HepG2 (cell line): Measurements from ENCODE around the gene CASKIN2. TPM values are rescaled to one million over a fixed set of nuclear protein-coding genes. Genes with fewer than 3 reads are reported as not detected.

Experiments used
- ARNTL ChIP-seq: sonication (generic); formaldehyde crosslinking; IDR thresholded peaks from 2 replicates; pipeline ENCODE4 v1.4.0; 2020; ENCODE audit warnings: mild to moderate bottlenecking, missing genetic modification reagents
- DPF2 ChIP-seq: sonication (generic); formaldehyde crosslinking; IDR thresholded peaks from 2 replicates; pipeline ENCODE4 v1.4.0; 2020; ENCODE audit warnings: mild to moderate bottlenecking, low read depth, missing genetic modification reagents, borderline replicate concordance
- GABPB1 ChIP-seq: IDR thresholded peaks from 2 replicates; pipeline ENCODE4 v1.6.1; 2016; ENCODE audit warnings: mild to moderate bottlenecking, missing genetic modification reagents, moderate library complexity, missing compliant biosample characterization
- HDAC2 ChIP-seq: sonication (generic); formaldehyde crosslinking; IDR thresholded peaks from 2 replicates; pipeline ENCODE4 v1.4.0; 2020; ENCODE audit warnings: missing genetic modification reagents
- KMT2B ChIP-seq: IDR thresholded peaks from 2 replicates; pipeline ENCODE4 v1.6.1; 2016; ENCODE audit warnings: missing genetic modification reagents, missing compliant biosample characterization
- MIXL1 ChIP-seq: IDR thresholded peaks from 2 replicates; pipeline ENCODE4 v1.6.1; 2016
- NCOA1 ChIP-seq: sonication (generic); formaldehyde crosslinking; IDR thresholded peaks from 2 replicates; pipeline ENCODE4 v1.9.0; 2021; ENCODE audit warnings: missing genetic modification reagents
- NCOA5 ChIP-seq: sonication (generic); formaldehyde crosslinking; IDR thresholded peaks from 2 replicates; pipeline ENCODE4 v1.4.0; 2020; ENCODE audit warnings: missing genetic modification reagents
- RBM22 ChIP-seq: fragments of 200-400 bp; formaldehyde crosslinking; optimal IDR thresholded peaks from 2 replicates; pipeline ENCODE3; 2017; ENCODE audit warnings: mild to moderate bottlenecking, low read length, moderate library complexity
- SAP130 ChIP-seq: IDR thresholded peaks from 2 replicates; pipeline ENCODE4 v1.6.1; 2016; ENCODE audit warnings: low read depth
- TBL1XR1 ChIP-seq: fragments of 150-350 bp; IDR thresholded peaks from 2 replicates; pipeline ENCODE4 v1.6.1; 2014; ENCODE audit warnings: borderline replicate concordance, low read length; ENCODE audit not compliant: partially characterized antibody
- YEATS2 ChIP-seq: sonication (generic); formaldehyde crosslinking; IDR thresholded peaks from 2 replicates; pipeline ENCODE4 v1.4.0; 2020; ENCODE audit warnings: missing genetic modification reagents, borderline replicate concordance
- ZFP90 ChIP-seq: sonication (generic); formaldehyde crosslinking; IDR thresholded peaks from 2 replicates; pipeline ENCODE4 v1.8.0; 2022; ENCODE audit warnings: missing genetic modification reagents, mild to moderate bottlenecking, inconsistent platforms, borderline replicate concordance
- ZKSCAN1 ChIP-seq: fragments of 150-350 bp; IDR thresholded peaks from 2 replicates; pipeline ENCODE4 v1.6.1; 2014; ENCODE audit warnings: low read length
- ZNF224 ChIP-seq: sonication (generic); formaldehyde crosslinking; IDR thresholded peaks from 2 replicates; pipeline ENCODE4 v1.5.0; 2020; ENCODE audit warnings: mild to moderate bottlenecking, missing genetic modification reagents
- ZNF253 ChIP-seq: sonication (generic); formaldehyde crosslinking; IDR thresholded peaks from 2 replicates; pipeline ENCODE4 v1.8.0; 2022; ENCODE audit warnings: mild to moderate bottlenecking, missing genetic modification reagents, borderline replicate concordance
- ZNF333 ChIP-seq: sonication (generic); formaldehyde crosslinking; IDR thresholded peaks from 2 replicates; pipeline ENCODE4 v1.4.0; 2020; ENCODE audit warnings: mild to moderate bottlenecking, missing genetic modification reagents, borderline replicate concordance
- ZNF564 ChIP-seq: sonication (generic); formaldehyde crosslinking; IDR thresholded peaks from 2 replicates; pipeline ENCODE4 v1.8.1; 2023; ENCODE audit warnings: mild to moderate bottlenecking, missing genetic modification reagents
- ZNF644 ChIP-seq: IDR thresholded peaks from 2 replicates; pipeline ENCODE4 v1.6.1; 2016; ENCODE audit warnings: low read depth
- ZNF652 ChIP-seq: IDR thresholded peaks from 2 replicates; pipeline ENCODE4 v1.6.1; 2016; ENCODE audit warnings: low read depth, borderline replicate concordance
- ZNF7 ChIP-seq: IDR thresholded peaks from 2 replicates; pipeline ENCODE4 v1.6.1; 2016; ENCODE audit warnings: missing biosample characterization, missing genetic modification reagents
- ZNF761 ChIP-seq: sonication (generic); formaldehyde crosslinking; conservative IDR thresholded peaks from 2 replicates; pipeline ENCODE4 v1.4.0; 2020; ENCODE audit warnings: mild to moderate bottlenecking, missing genetic modification reagents
- ZNF788 ChIP-seq: sonication (generic); formaldehyde crosslinking; IDR thresholded peaks from 2 replicates; pipeline ENCODE4 v1.5.0; 2020; ENCODE audit warnings: mild to moderate bottlenecking, missing genetic modification reagents, borderline replicate concordance
- ZZZ3 ChIP-seq: sonication (generic); formaldehyde crosslinking; IDR thresholded peaks from 2 replicates; pipeline ENCODE4 v1.4.0; 2020; ENCODE audit warnings: missing genetic modification reagents, mild to moderate bottlenecking, borderline replicate concordance
- polyA plus RNA-seq, 8 experiments: library from polyadenylated mRNA; depleted of rRNA in 3 of 8; stranded (reverse) in 7 of 8; unstranded in 1 of 8; fragments of >200 nt; fragmentation: Illumina TruSeq in 4 of 8; extraction: Trizol in 4 of 8; gene quantifications; 2 replicates each; pipeline versions ENCODE4 v1.2.1 to v1.2.3, GENCODE V29; 2011 to 2016; ENCODE audit warnings: low read depth in 4 of 8, missing spikeins in 1 of 8, mixed read lengths in 1 of 8; ENCODE audit not compliant: insufficient read depth in 1 of 8
- total RNA-seq, 5 experiments: library from RNA; depleted of rRNA; stranded (reverse); fragments of >200 nt; fragmentation: Illumina TruSeq; extraction: Trizol; gene quantifications; 2 replicates each; pipeline ENCODE4 v1.2.3, GENCODE V29; 2016; ENCODE audit warnings: low read depth in 1 of 5
- TF ChIP-seq, protein P1 (sequence below): fragments of 450-650 bp; IDR thresholded peaks from 2 replicates; pipeline ENCODE4 v1.6.1; 2016
- TF ChIP-seq, protein P2 (sequence below): sonication (generic); formaldehyde crosslinking; IDR thresholded peaks from 2 replicates; pipeline ENCODE4 v1.5.1; 2020; ENCODE audit warnings: missing genetic modification reagents, mild to moderate bottlenecking, borderline replicate concordance
- TF ChIP-seq, protein P3 (sequence below): sonication (generic); formaldehyde crosslinking; IDR thresholded peaks from 2 replicates; pipeline ENCODE4 v1.4.0; 2020; ENCODE audit warnings: mild to moderate bottlenecking, missing genetic modification reagents

The CASKIN2 gene
- total and polyA plus RNA-seq, 2 of the 13 experiments (the other 11 are each of a cell fraction or from before 2014, with no cell fraction given) = 5.2 to 7.8 TPM

DNA sequence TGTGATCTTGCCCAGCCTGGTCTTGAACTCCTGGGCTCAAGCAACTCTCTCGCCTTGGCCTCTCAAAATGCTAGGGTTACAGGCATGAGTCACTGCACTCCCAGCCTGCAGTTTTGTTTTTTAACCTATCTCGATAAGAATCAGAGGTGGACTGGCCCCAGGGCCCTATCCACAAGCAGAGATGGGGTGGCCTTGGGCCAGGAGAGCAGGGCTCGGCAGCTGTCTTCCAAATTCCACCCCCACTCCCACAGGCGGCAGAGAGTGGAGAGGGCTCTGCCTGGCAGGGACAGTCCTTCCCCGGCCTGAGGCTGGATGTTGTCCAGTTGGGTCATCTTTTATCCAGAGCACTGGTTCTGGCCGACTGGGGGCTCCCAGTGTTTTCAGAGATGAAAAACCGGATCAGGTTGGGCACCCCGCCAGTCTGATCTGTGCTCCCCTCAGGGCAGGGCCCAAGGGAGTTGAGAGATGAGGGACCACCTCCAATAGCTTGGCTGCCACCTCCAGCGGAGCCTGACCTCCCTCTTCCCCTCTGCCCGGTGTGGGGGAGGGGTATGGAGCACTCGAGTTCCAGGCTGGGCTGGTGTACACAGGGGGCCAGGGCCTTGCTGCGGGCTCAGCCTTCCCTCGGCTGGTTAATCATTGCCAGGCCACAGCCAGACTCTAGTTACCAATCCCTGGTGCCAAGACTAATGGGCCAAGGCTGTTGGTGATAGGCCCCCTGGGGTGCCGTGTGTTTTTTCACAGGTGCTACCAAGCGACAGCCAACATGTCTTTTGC lies 41.9 kb upstream of the CASKIN2 start (continued):
- TF ChIP-seq, protein P1, sequence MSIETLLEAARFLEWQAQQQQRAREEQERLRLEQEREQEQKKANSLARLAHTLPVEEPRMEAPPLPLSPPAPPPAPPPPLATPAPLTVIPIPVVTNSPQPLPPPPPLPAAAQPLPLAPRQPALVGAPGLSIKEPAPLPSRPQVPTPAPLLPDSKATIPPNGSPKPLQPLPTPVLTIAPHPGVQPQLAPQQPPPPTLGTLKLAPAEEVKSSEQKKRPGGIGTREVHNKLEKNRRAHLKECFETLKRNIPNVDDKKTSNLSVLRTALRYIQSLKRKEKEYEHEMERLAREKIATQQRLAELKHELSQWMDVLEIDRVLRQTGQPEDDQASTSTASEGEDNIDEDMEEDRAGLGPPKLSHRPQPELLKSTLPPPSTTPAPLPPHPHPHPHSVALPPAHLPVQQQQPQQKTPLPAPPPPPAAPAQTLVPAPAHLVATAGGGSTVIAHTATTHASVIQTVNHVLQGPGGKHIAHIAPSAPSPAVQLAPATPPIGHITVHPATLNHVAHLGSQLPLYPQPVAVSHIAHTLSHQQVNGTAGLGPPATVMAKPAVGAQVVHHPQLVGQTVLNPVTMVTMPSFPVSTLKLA = 0 out of 2 replicates have a peak, but pooled peaks have one; percentile 25
- no peak for TF ChIP-seq ZNF7 (CRISPR knock-in tag)
- peak; percentile 97 for TF ChIP-seq ZNF761 (CRISPR knock-in tag)
- TF ChIP-seq, protein P2, sequence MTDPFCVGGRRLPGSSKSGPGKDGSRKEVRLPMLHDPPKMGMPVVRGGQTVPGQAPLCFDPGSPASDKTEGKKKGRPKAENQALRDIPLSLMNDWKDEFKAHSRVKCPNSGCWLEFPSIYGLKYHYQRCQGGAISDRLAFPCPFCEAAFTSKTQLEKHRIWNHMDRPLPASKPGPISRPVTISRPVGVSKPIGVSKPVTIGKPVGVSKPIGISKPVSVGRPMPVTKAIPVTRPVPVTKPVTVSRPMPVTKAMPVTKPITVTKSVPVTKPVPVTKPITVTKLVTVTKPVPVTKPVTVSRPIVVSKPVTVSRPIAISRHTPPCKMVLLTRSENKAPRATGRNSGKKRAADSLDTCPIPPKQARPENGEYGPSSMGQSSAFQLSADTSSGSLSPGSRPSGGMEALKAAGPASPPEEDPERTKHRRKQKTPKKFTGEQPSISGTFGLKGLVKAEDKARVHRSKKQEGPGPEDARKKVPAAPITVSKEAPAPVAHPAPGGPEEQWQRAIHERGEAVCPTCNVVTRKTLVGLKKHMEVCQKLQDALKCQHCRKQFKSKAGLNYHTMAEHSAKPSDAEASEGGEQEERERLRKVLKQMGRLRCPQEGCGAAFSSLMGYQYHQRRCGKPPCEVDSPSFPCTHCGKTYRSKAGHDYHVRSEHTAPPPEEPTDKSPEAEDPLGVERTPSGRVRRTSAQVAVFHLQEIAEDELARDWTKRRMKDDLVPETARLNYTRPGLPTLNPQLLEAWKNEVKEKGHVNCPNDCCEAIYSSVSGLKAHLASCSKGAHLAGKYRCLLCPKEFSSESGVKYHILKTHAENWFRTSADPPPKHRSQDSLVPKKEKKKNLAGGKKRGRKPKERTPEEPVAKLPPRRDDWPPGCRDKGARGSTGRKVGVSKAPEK (CRISPR knock-in tag) = no peak; the same call in 1 of the 2 replicates
- TF ChIP-seq ZNF564 (CRISPR knock-in tag) = peak; percentile 87; the same call in 1 of the 2 replicates
- peak; percentile 66; the same call in 1 of the 2 replicates for TF ChIP-seq ZFP90
- no peak for TF ChIP-seq ZKSCAN1
- peak; percentile 30; the same call in 1 of the 2 replicates for TF ChIP-seq ZZZ3 (CRISPR knock-in tag)
- TF ChIP-seq, protein P3, sequence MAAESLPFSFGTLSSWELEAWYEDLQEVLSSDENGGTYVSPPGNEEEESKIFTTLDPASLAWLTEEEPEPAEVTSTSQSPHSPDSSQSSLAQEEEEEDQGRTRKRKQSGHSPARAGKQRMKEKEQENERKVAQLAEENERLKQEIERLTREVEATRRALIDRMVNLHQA (CRISPR knock-in tag) = no peak
- TF ChIP-seq NCOA1 (CRISPR knock-in tag) = 0 out of 2 replicates have a peak, but pooled peaks have one; percentile 7
- TF ChIP-seq ZNF652 (CRISPR knock-in tag) = peak; percentile 18; the same call in 1 of the 2 replicates
- TF ChIP-seq ZNF788 (CRISPR knock-in tag) = peak; percentile 97; the same call in 1 of the 2 replicates
- TF ChIP-seq DPF2 (CRISPR knock-in tag) = peak; percentile 94
- peak; percentile 54; the same call in 1 of the 2 replicates for TF ChIP-seq KMT2B (CRISPR knock-in tag)
- no peak for TF ChIP-seq NCOA5 (CRISPR knock-in tag)
- TF ChIP-seq HDAC2 (CRISPR knock-in tag) = peak; percentile 92; the same call in 1 of the 2 replicates
- peak; percentile 63; the same call in 1 of the 2 replicates for TF ChIP-seq YEATS2 (CRISPR knock-in tag)
- TF ChIP-seq ZNF644 = peak; percentile 77
- TF ChIP-seq ZNF333 (CRISPR knock-in tag) = peak; percentile 87; the same call in 1 of the 2 replicates
- 0 out of 2 replicates have a peak, but pooled peaks have one; percentile 73 for TF ChIP-seq ARNTL (CRISPR knock-in tag)
- TF ChIP-seq ZNF224 (CRISPR knock-in tag) = 0 out of 2 replicates have a peak, but pooled peaks have one; percentile 58
- TF ChIP-seq GABPB1 (CRISPR knock-in tag) = peak; percentile 71
- peak; percentile 95 for TF ChIP-seq SAP130
- TF ChIP-seq ZNF253 (CRISPR knock-in tag) = peak; percentile 75; the same call in 1 of the 2 replicates
- TF ChIP-seq MIXL1 (CRISPR knock-in tag) = peak; percentile 89; the same call in 1 of the 2 replicates
- TF ChIP-seq RBM22 = no peak
- peak; percentile 16 for TF ChIP-seq TBL1XR1
